HCT116 (cell line): ENCODE data around the gene SUPT5H.

Experiments
- POLR2A ChIP-seq: IDR thresholded peaks from 2 replicates; pipeline ENCODE4 v1.7.0; 2011; ENCODE audit warnings: borderline replicate concordance; ENCODE audit not compliant: insufficient read depth, insufficient read length; ENCODE audit errors: extremely low read depth
- RAD21 ChIP-seq: IDR thresholded peaks from 2 replicates; pipeline ENCODE4 v1.6.1; 2012; ENCODE audit warnings: low read depth, mild to moderate bottlenecking
- ZFX ChIP-seq: fragments of 450-650 bp; IDR thresholded peaks from 2 replicates; pipeline ENCODE4 v1.6.1; 2017
- TF ChIP-seq, protein P1 (sequence below), 3 experiments: fragments of 200-600 bp in 1 of 3; sonication (generic) in 1 of 3; IDR thresholded peaks in 2 of 3; conservative IDR thresholded peaks in 1 of 3; 2 replicates each; pipeline ENCODE4 v1.5.1; 2012 to 2017; ENCODE audit warnings: low read depth in 2 of 3, low read length in 2 of 3, antibody characterized with exemption in 1 of 3, borderline replicate concordance in 1 of 3, control low read depth in 1 of 3, mild to moderate bottlenecking in 1 of 3, mixed read lengths in 1 of 3, mixed run types in 1 of 3, moderate library complexity in 1 of 3; ENCODE audit not compliant: insufficient read depth in 1 of 3
- TF ChIP-seq, protein P2 (sequence below): IDR thresholded peaks from 2 replicates; pipeline ENCODE4 v1.6.1; 2012; ENCODE audit warnings: low read depth
- TF ChIP-seq, protein P3 (sequence below): IDR thresholded peaks from 2 replicates; pipeline ENCODE4 v1.6.1; 2011; ENCODE audit warnings: mild to moderate bottlenecking, low read length, moderate library complexity; ENCODE audit not compliant: insufficient replicate concordance; ENCODE audit errors: extremely low read depth

DNA sequence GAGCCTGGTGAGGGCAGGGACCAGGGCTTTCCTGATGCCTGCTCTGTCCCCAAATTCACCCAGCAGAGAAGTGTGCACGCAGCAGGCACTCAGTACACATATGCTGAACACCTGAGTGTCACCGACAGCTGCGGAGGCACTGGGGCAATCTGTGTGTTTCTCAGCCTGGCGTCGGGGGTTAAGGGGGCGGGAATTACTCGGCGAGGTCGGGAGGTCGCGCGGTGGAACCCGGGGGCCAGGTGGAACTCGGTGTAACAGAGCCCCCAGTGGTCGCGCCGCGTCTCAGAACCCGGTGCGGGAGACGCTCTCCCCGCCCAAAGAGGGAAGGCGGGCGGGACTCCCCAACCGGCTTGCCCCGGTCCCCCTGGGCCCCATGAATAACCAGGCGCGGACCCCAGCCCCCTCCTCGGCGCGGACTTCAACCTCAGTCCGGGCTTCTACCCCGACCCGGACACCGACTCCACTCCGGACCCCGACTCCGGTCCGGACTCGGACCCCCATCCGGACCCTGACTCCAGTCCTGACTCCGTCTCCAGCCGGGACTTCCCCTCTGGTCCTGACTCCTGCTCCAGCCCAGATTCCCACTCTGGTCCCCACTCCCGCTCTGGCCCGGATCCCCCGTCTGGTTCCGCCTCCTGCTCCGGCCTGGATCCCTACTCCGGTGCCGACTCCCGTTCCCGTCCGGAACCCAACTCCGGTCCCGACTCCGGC, 69.6 kb downstream of the SUPT5H start, which contains the start of gene SELENOV:
- TF ChIP-seq, protein P1, sequence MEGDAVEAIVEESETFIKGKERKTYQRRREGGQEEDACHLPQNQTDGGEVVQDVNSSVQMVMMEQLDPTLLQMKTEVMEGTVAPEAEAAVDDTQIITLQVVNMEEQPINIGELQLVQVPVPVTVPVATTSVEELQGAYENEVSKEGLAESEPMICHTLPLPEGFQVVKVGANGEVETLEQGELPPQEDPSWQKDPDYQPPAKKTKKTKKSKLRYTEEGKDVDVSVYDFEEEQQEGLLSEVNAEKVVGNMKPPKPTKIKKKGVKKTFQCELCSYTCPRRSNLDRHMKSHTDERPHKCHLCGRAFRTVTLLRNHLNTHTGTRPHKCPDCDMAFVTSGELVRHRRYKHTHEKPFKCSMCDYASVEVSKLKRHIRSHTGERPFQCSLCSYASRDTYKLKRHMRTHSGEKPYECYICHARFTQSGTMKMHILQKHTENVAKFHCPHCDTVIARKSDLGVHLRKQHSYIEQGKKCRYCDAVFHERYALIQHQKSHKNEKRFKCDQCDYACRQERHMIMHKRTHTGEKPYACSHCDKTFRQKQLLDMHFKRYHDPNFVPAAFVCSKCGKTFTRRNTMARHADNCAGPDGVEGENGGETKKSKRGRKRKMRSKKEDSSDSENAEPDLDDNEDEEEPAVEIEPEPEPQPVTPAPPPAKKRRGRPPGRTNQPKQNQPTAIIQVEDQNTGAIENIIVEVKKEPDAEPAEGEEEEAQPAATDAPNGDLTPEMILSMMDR (IDR thresholded peaks at IDR 0.05 in 2 of 3, conservative IDR thresholded peaks at IDR 0.05 in 1 of 3; ENCODE audit: borderline replicate concordance in 1 of 3, insufficient read depth in 1 of 3, low read depth in 2 of 3, low read length in 2 of 3), result no peak
- TF ChIP-seq, protein P2, sequence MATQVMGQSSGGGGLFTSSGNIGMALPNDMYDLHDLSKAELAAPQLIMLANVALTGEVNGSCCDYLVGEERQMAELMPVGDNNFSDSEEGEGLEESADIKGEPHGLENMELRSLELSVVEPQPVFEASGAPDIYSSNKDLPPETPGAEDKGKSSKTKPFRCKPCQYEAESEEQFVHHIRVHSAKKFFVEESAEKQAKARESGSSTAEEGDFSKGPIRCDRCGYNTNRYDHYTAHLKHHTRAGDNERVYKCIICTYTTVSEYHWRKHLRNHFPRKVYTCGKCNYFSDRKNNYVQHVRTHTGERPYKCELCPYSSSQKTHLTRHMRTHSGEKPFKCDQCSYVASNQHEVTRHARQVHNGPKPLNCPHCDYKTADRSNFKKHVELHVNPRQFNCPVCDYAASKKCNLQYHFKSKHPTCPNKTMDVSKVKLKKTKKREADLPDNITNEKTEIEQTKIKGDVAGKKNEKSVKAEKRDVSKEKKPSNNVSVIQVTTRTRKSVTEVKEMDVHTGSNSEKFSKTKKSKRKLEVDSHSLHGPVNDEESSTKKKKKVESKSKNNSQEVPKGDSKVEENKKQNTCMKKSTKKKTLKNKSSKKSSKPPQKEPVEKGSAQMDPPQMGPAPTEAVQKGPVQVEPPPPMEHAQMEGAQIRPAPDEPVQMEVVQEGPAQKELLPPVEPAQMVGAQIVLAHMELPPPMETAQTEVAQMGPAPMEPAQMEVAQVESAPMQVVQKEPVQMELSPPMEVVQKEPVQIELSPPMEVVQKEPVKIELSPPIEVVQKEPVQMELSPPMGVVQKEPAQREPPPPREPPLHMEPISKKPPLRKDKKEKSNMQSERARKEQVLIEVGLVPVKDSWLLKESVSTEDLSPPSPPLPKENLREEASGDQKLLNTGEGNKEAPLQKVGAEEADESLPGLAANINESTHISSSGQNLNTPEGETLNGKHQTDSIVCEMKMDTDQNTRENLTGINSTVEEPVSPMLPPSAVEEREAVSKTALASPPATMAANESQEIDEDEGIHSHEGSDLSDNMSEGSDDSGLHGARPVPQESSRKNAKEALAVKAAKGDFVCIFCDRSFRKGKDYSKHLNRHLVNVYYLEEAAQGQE, result no peak
- TF ChIP-seq, protein P3, sequence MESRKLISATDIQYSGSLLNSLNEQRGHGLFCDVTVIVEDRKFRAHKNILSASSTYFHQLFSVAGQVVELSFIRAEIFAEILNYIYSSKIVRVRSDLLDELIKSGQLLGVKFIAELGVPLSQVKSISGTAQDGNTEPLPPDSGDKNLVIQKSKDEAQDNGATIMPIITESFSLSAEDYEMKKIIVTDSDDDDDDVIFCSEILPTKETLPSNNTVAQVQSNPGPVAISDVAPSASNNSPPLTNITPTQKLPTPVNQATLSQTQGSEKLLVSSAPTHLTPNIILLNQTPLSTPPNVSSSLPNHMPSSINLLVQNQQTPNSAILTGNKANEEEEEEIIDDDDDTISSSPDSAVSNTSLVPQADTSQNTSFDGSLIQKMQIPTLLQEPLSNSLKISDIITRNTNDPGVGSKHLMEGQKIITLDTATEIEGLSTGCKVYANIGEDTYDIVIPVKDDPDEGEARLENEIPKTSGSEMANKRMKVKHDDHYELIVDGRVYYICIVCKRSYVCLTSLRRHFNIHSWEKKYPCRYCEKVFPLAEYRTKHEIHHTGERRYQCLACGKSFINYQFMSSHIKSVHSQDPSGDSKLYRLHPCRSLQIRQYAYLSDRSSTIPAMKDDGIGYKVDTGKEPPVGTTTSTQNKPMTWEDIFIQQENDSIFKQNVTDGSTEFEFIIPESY, result no peak
- TF ChIP-seq RAD21, result no peak
- TF ChIP-seq ZFX, result no peak
- TF ChIP-seq POLR2A, result no peak
